Ascending aorta (tissue), 2 donors: ENCODE results near the gene MME. TPM values are rescaled to one million over a fixed set of nuclear protein-coding genes. Genes with fewer than 3 reads are reported as not detected.

Source experiments
- DNase-seq, 2 donors: peaks; one replicate each; pipeline ENCODE4 v3.0.0-alpha.2; 2019; ENCODE audit warnings: low spot score in 2 of 2
- H3K27ac ChIP-seq, 2 donors: fragments of 200-600 bp; sonication (generic); one replicate each; pipeline ENCODE4 v1.5.1; 2016 to 2017; ENCODE audit warnings: mild to moderate bottlenecking in 1 of 2
- H3K27me3 ChIP-seq: fragments of 200-600 bp; sonication (generic); one replicate; pipeline ENCODE4 v1.5.1; 2017
- H3K36me3 ChIP-seq, 2 donors: fragments of 200-600 bp; sonication (generic); one replicate each; pipeline ENCODE4 v1.5.1; 2016
- H3K4me1 ChIP-seq, 2 donors: fragments of 200-600 bp; sonication (generic); one replicate each; pipeline ENCODE4 v1.5.1; 2016 to 2017; ENCODE audit warnings: mild to moderate bottlenecking in 1 of 2
- H3K4me3 ChIP-seq, 2 donors: fragments of 200-600 bp; sonication (generic); one replicate each; pipeline ENCODE4 v1.5.1; 2016 to 2017; ENCODE audit warnings: mild to moderate bottlenecking in 1 of 2
- H3K9me3 ChIP-seq, 2 donors: fragments of 200-600 bp; sonication (generic); one replicate each; pipeline ENCODE4 v1.5.1; 2016
- CTCF ChIP-seq, 3 experiments: fragments of 200-600 bp in 2 of 3; fragments of 450-650 bp in 1 of 3; sonication (generic) in 2 of 3; IDR thresholded peaks; one replicate each; pipeline ENCODE4 v1.5.1; 2016 to 2019; ENCODE audit warnings: antibody characterized with exemption in 3 of 3, mild to moderate bottlenecking in 1 of 3, moderate library complexity in 1 of 3
- intact Hi-C: fragments of 100-400 bp; cut with DNase I; formaldehyde crosslinking; loops from one replicate; pipeline ENCODE4 v1.15.1; 2023
- total RNA-seq: library from RNA; depleted of rRNA; stranded (reverse); fragments of >200 nt; gene quantifications from one replicate; pipeline ENCODE4 v1.1.0, GENCODE V29; 2016

MME gene
- total RNA-seq, 1 donor from 2014 or later: 1.5 TPM

DNA sequence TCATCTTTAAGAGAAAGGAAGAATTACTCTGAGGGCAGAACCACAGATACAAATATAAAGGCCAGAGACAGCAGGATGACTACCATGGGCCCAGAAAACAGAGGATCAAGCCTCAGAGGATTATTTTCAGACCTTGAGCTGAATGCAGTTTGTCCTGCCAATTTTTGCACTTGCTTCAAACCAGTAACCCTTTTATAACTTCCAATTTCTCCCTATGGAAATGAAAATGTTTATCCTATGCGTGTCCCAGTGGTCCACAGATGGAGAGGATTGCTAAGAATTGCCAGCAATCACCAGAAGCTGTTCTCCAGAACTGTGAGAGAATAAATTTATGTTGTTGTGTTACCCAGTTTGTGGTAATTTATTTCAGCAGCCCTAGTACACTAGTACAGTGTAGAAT is 26.4 kb upstream of the MME start:
- intact Hi-C loops: no loop called here
- Histone ChIP-seq H3K9me3 (no peaks in the 10 kb centered on the region), H3K4me1 (no peaks in the 10 kb centered on the region), H3K27me3 (no peaks in the 10 kb centered on the region), H3K36me3 (no peaks in the 10 kb centered on the region), H3K27ac (no peak overlapping the region), H3K4me3 (no peak overlapping the region)
- TF ChIP-seq CTCF (IDR thresholded peaks at IDR 0.05): no peak
- no peak for DNase-seq

- Histone ChIP-seq H3K4me1 (no peaks in the 10 kb centered on the region), H3K36me3 (no peaks in the 10 kb centered on the region), H3K9me3 (no peaks in the 10 kb centered on the region), H3K27ac (no peak overlapping the region), H3K4me3 (no peak overlapping the region), H3K27me3 (no peaks in the 10 kb centered on the region)
- intact Hi-C loops: no loop called here
- no peak for TF ChIP-seq CTCF (IDR thresholded peaks at IDR 0.05)
- no peak for DNase-seq
Observed at GRCh38 chr3:155064920-155065319, 15.2 kb upstream of the MME start.

GRCh38 chr3:155065537-155065936 is 14.6 kb upstream of the MME start:
- no peaks in the 10 kb centered on the region for H3K36me3 ChIP-seq
- H3K4me1 ChIP-seq: no peaks in the 10 kb centered on the region

DNA sequence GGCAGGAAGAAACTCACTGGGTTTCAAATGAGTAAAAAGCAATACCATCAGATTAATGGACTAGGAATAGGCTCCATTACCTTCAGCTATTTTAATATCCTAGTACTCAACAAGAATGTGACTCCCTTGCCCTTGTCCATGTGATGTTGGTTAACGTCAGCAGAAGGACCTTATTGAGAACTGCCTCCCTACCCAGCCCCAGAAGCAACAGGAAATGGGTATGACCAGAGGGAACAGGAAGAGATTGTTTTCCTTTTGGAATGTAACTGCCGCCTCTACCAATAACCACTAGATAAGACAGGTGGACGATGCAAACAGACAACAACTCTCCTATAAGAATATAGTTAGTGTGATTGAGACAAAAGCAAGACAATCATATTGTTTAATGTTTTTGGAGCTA is 10.4 kb upstream of the MME start:
- H3K27ac ChIP-seq: no peak overlapping the region
- H3K27me3 ChIP-seq: no peaks in the 10 kb centered on the region
- no peak for TF ChIP-seq CTCF (IDR thresholded peaks at IDR 0.05)
- H3K36me3 ChIP-seq: no peaks in the 10 kb centered on the region
- DNase-seq: no peak
- no peaks in the 10 kb centered on the region for H3K4me1 ChIP-seq
- intact Hi-C loops: no loop called here
- peaks cover 0 to under 1% of the 10 kb centered on the region in 2 donors for H3K9me3 ChIP-seq
- no peak overlapping the region for H3K4me3 ChIP-seq

More at GRCh38 chr3:155065537-155065936, 14.6 kb upstream of the MME start:
- TF ChIP-seq CTCF (IDR thresholded peaks at IDR 0.05): no peak
- Histone ChIP-seq H3K27ac (no peak overlapping the region), H3K4me3 (no peak overlapping the region), H3K9me3 (no peaks in the 10 kb centered on the region), H3K27me3 (no peaks in the 10 kb centered on the region)
- DNase-seq: no peak
- intact Hi-C loops: no loop called here

GRCh38 chr3:155070316-155070715 is 9.8 kb upstream of the MME start:
- Histone ChIP-seq H3K27ac (no peak overlapping the region), H3K9me3 (peaks cover 0 to 6% of the 10 kb centered on the region in 2 donors), H3K4me3 (no peak overlapping the region), H3K4me1 (no peaks in the 10 kb centered on the region), H3K36me3 (no peaks in the 10 kb centered on the region), H3K27me3 (no peaks in the 10 kb centered on the region)
- intact Hi-C loops: no loop called here
- TF ChIP-seq CTCF (IDR thresholded peaks at IDR 0.05): no peak
- DNase-seq: no peak

DNA sequence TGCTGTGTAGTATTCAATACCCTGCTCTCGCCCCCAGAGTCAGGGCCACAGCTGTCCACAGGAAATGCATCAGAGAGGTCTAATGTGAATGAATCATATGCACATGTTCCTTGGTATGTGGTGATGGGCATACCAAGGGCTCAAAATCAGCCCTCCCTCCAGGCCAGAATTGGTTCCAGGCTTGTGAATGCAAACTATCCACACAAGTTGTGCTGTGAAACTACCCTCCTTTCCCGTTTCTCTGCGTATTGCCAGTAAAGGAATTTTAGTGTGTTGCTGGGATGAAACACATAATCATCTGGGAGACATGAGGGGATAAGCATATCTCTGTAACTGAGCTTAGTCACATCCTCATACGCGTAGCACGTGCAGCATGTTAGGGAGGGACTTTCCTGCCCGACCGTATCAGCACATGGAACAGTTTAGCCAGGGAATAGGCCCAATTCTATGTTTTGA is 9.2 kb upstream of the MME start:
- no peak for TF ChIP-seq CTCF (IDR thresholded peaks at IDR 0.05)
- no peak for DNase-seq
- H3K9me3 ChIP-seq: peaks cover 0 to 10% of the 10 kb centered on the region in 2 donors
- H3K4me3 ChIP-seq: no peak overlapping the region
- no peaks in the 10 kb centered on the region for H3K27me3 ChIP-seq
- H3K4me1 ChIP-seq: no peaks in the 10 kb centered on the region
- no peak overlapping the region for H3K27ac ChIP-seq
- no peaks in the 10 kb centered on the region for H3K36me3 ChIP-seq
- intact Hi-C loops: no loop called here
